Neural progenitor cell (in vitro differentiated cells): ENCODE data around the gene MPRIP. TPM values are rescaled to one million over a fixed set of nuclear protein-coding genes. Genes with fewer than 3 reads are reported as not detected.
A peak's percentile ranks its signal among the peaks of the same experiment; 100 is the strongest.

Experiments
- DNase-seq: peaks from one replicate; pipeline ENCODE4 v3.0.0-alpha.2; 2016; ENCODE audit warnings: low spot score
- H2AFZ ChIP-seq: fragments of 200-600 bp; sonication (generic); replicated peaks from 2 replicates; pipeline ENCODE4 v1.6.1; 2016; ENCODE audit warnings: antibody characterized with exemption
- H3F3A ChIP-seq: fragments of 200-600 bp; sonication (generic); 2 replicates; pipeline ENCODE4 v1.6.1; 2016; ENCODE audit warnings: antibody characterized with exemption, low read depth
- H3K27ac ChIP-seq: fragments of 200-600 bp; sonication (generic); 2 replicates; pipeline ENCODE4 v1.5.1; 2016; ENCODE audit warnings: mild to moderate bottlenecking
- H3K27me3 ChIP-seq: fragments of 200-600 bp; sonication (generic); 2 replicates; pipeline ENCODE4 v1.6.1; 2016; ENCODE audit warnings: mild to moderate bottlenecking, moderate library complexity
- H3K36me3 ChIP-seq: fragments of 200-600 bp; sonication (generic); 2 replicates; pipeline ENCODE4 v1.5.1; 2016
- H3K4me1 ChIP-seq: fragments of 200-600 bp; sonication (generic); 2 replicates; pipeline ENCODE4 v1.6.1; 2016; ENCODE audit warnings: mixed run types
- H3K4me2 ChIP-seq: fragments of 200-600 bp; sonication (generic); 2 replicates; pipeline ENCODE4 v1.6.1; 2016
- H3K4me3 ChIP-seq: fragments of 200-600 bp; sonication (generic); 2 replicates; pipeline ENCODE4 v1.5.1; 2016
- H3K79me2 ChIP-seq: fragments of 200-600 bp; sonication (generic); 2 replicates; pipeline ENCODE4 v1.6.1; 2016; ENCODE audit warnings: low read depth
- H3K9ac ChIP-seq: fragments of 200-600 bp; sonication (generic); 2 replicates; pipeline ENCODE4 v1.6.1; 2016
- H3K9me3 ChIP-seq: fragments of 200-600 bp; sonication (generic); 2 replicates; pipeline ENCODE4 v1.5.1; 2016; ENCODE audit warnings: low read depth
- H4K20me1 ChIP-seq: fragments of 200-600 bp; sonication (generic); 2 replicates; pipeline ENCODE4 v1.6.1; 2016; ENCODE audit warnings: low read depth
- H3K27ac Mint-ChIP-seq: 3 replicates; pipeline ENCODE4 v1.8.0; 2021; ENCODE audit warnings: mixed read lengths
- H3K27me3 Mint-ChIP-seq: 2 replicates; pipeline ENCODE4 v1.8.0; 2022; ENCODE audit warnings: low read depth, mild to moderate bottlenecking, inconsistent platforms, moderate library complexity, mixed read lengths; ENCODE audit not compliant: insufficient read depth
- H3K36me3 Mint-ChIP-seq: 3 replicates; pipeline ENCODE4 v1.8.0; 2021; ENCODE audit warnings: mixed read lengths
- H3K4me1 Mint-ChIP-seq: 3 replicates; pipeline ENCODE4 v1.8.0; 2021; ENCODE audit warnings: mixed read lengths
- H3K4me3 Mint-ChIP-seq: 3 replicates; pipeline ENCODE4 v1.8.0; 2021; ENCODE audit warnings: mild to moderate bottlenecking, moderate library complexity, mixed read lengths
- H3K9me3 Mint-ChIP-seq: 3 replicates; pipeline ENCODE4 v1.8.0; 2020; ENCODE audit warnings: mixed read lengths
- EZH2 ChIP-seq: fragments of 200-600 bp; sonication (generic); IDR thresholded peaks from 2 replicates; pipeline ENCODE4 v1.6.1; 2017; ENCODE audit warnings: antibody characterized with exemption, mild to moderate bottlenecking, moderate library complexity
- EZH2phosphoT487 ChIP-seq: fragments of 200-600 bp; sonication (generic); IDR thresholded peaks from 2 replicates; pipeline ENCODE4 v1.6.1; 2017; ENCODE audit warnings: antibody characterized with exemption
- total RNA-seq: library from RNA; depleted of rRNA; stranded (reverse); fragments of >200 nt; gene quantifications from 2 replicates; pipeline ENCODE4 v1.2.3, GENCODE V29; 2015; ENCODE audit warnings: low replicate concordance
- TF ChIP-seq, protein P1 (sequence below): fragments of 200-600 bp; sonication (generic); IDR thresholded peaks from 2 replicates; pipeline ENCODE4 v1.5.1; 2017; ENCODE audit warnings: antibody characterized with exemption, mild to moderate bottlenecking

The MPRIP gene
- total RNA-seq, 1 donor from 2014 or later = 42.1 TPM

DNA sequence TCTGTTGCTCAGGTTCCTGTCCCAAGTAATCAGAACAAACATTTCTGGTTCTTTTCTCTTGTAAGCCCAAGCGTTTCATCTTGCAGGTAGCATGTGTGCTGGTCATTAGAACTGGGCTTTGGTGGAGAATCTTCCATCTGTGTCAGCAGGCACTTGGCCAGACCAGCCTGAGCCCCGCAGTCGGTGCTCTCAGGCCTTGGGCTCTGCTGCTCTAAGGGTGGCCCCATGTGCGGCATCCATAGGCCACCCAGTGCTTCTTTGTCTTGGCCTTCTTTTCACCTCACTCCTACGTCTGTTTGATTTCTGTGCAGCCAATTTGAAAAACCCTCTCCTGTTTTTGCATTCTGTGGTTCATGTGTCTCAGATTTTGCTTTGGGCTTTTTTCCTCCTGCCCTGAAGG, 112.3 kb downstream of the MPRIP start:
- no peak overlapping the region for H3K4me2 ChIP-seq
- H3K36me3 Mint-ChIP-seq = peaks cover 42% of the 10 kb centered on the region
- no peaks in the 10 kb centered on the region for H3K27me3 ChIP-seq
- H3K79me2 ChIP-seq = no peaks in the 10 kb centered on the region
- H3K27ac Mint-ChIP-seq = peak overlapping the region; percentile 29
- H3K27me3 Mint-ChIP-seq = peaks cover 4% of the 10 kb centered on the region
- no peaks in the 10 kb centered on the region for H3K9me3 ChIP-seq
- H2AFZ ChIP-seq = no peak overlapping the region
- H4K20me1 ChIP-seq = no peaks in the 10 kb centered on the region
- no peak overlapping the region for H3K27ac ChIP-seq
- no peak for DNase-seq
- no peaks in the 10 kb centered on the region for H3K36me3 ChIP-seq
- H3K9ac ChIP-seq = no peak overlapping the region
- no peaks in the 10 kb centered on the region for H3K9me3 Mint-ChIP-seq
- H3F3A ChIP-seq = no peaks in the 10 kb centered on the region
- TF ChIP-seq EZH2 = no peak
- TF ChIP-seq, protein P1, sequence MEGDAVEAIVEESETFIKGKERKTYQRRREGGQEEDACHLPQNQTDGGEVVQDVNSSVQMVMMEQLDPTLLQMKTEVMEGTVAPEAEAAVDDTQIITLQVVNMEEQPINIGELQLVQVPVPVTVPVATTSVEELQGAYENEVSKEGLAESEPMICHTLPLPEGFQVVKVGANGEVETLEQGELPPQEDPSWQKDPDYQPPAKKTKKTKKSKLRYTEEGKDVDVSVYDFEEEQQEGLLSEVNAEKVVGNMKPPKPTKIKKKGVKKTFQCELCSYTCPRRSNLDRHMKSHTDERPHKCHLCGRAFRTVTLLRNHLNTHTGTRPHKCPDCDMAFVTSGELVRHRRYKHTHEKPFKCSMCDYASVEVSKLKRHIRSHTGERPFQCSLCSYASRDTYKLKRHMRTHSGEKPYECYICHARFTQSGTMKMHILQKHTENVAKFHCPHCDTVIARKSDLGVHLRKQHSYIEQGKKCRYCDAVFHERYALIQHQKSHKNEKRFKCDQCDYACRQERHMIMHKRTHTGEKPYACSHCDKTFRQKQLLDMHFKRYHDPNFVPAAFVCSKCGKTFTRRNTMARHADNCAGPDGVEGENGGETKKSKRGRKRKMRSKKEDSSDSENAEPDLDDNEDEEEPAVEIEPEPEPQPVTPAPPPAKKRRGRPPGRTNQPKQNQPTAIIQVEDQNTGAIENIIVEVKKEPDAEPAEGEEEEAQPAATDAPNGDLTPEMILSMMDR = no peak
- no peak for TF ChIP-seq EZH2phosphoT487
- no peak overlapping the region for H3K4me3 ChIP-seq
- no peaks in the 10 kb centered on the region for H3K4me1 ChIP-seq
- no peak overlapping the region for H3K4me3 Mint-ChIP-seq
- H3K4me1 Mint-ChIP-seq = no peaks in the 10 kb centered on the region

DNA sequence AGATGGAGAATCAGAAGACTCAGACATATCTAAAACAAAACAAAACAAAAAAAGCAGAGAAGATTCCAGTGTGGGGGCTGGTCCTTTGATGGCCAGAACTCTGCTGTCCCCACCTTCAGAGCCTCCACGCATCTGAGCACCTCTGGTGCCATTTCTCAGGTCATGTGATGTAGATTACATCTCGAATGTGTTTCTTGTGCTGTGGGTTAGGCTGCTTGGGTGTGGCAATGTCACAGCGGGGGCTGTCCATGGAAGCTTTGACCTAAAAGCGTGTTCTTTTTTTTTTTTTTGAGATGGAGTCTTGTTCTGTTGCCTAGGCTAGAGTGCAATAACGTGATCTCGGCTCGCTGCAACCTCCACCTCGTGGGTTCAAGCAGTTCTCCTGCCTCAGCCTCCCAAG, 112.7 kb downstream of the MPRIP start:
- Histone ChIP-seq H3F3A (no peaks in the 10 kb centered on the region), H3K4me1 (no peaks in the 10 kb centered on the region), H3K4me3 (no peak overlapping the region), H3K36me3 (no peaks in the 10 kb centered on the region), H3K27me3 (no peaks in the 10 kb centered on the region), H3K27ac (no peak overlapping the region), H2AFZ (no peak overlapping the region), H4K20me1 (no peaks in the 10 kb centered on the region), H3K9me3 (no peaks in the 10 kb centered on the region), H3K9ac (no peak overlapping the region), H3K4me2 (no peak overlapping the region), H3K79me2 (no peaks in the 10 kb centered on the region)
- Mint-ChIP-seq H3K4me3 (no peak overlapping the region), H3K36me3 (peaks cover 42% of the 10 kb centered on the region), H3K27me3 (peaks cover 4% of the 10 kb centered on the region), H3K9me3 (no peaks in the 10 kb centered on the region), H3K27ac (no peak overlapping the region), H3K4me1 (no peaks in the 10 kb centered on the region)
- TF ChIP-seq EZH2 = no peak
- TF ChIP-seq EZH2phosphoT487 = no peak
- TF ChIP-seq, protein P1 = no peak
- no peak for DNase-seq

DNA sequence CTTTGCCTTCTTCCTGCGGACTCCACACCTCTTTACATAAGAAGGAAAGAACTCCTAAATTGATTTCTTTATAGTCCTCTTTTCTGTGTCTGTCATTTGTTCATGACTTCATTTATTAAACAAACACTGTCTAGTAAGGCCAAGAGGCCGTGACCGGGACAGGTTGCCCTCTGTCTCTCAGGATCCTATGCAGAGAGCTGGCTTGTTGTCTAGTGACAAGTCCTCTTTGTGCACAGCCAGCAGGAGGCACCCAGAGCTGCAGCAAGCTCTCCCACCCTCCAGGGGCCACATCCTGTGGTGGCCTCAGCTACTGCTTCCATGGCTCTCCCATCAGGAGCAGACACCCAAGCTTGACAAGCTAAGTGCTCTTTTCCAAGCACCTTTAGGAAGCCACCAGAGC, 113.3 kb downstream of the MPRIP start:
- Histone ChIP-seq H3K4me2 (no peak overlapping the region), H3F3A (no peaks in the 10 kb centered on the region), H3K4me3 (no peak overlapping the region), H3K9me3 (no peaks in the 10 kb centered on the region), H3K79me2 (no peaks in the 10 kb centered on the region), H2AFZ (no peak overlapping the region), H3K9ac (no peak overlapping the region), H4K20me1 (no peaks in the 10 kb centered on the region), H3K4me1 (no peaks in the 10 kb centered on the region), H3K27ac (no peak overlapping the region), H3K27me3 (no peaks in the 10 kb centered on the region), H3K36me3 (no peaks in the 10 kb centered on the region)
- H3K9me3 Mint-ChIP-seq = no peaks in the 10 kb centered on the region
- H3K4me3 Mint-ChIP-seq = no peak overlapping the region
- TF ChIP-seq EZH2 (no peak), EZH2phosphoT487 (no peak)
- TF ChIP-seq, protein P1 = no peak
- no peak overlapping the region for H3K27ac Mint-ChIP-seq
- no peaks in the 10 kb centered on the region for H3K4me1 Mint-ChIP-seq
- DNase-seq = no peak
- H3K36me3 Mint-ChIP-seq = peaks cover 37% of the 10 kb centered on the region
- peaks cover 5% of the 10 kb centered on the region for H3K27me3 Mint-ChIP-seq
